Choroid plexus epithelial cell (primary cell): ENCODE measurements around the gene CCDC91.

ENCODE experiments used
- DNase-seq: peaks from one replicate; pipeline ENCODE4 v3.0.0-alpha.2; 2010; ENCODE audit warnings: low read depth
- H3K4me3 ChIP-seq: 2 replicates; pipeline ENCODE4 v1.5.1; 2011; ENCODE audit warnings: low read depth, mild to moderate bottlenecking, control low read depth, low read length, moderate library complexity
- TF ChIP-seq, protein P1 (sequence below): conservative IDR thresholded peaks from 2 replicates; pipeline ENCODE4 v1.5.1; 2011; ENCODE audit warnings: low read depth, mild to moderate bottlenecking, control low read depth, inconsistent platforms, low read length, moderate library complexity

Gene CCDC91

GRCh38 chr12:28217805-28218204 is 27.5 kb downstream of the CCDC91 start:
- no peak for DNase-seq
- no peak overlapping the region for H3K4me3 ChIP-seq
- TF ChIP-seq, protein P1, sequence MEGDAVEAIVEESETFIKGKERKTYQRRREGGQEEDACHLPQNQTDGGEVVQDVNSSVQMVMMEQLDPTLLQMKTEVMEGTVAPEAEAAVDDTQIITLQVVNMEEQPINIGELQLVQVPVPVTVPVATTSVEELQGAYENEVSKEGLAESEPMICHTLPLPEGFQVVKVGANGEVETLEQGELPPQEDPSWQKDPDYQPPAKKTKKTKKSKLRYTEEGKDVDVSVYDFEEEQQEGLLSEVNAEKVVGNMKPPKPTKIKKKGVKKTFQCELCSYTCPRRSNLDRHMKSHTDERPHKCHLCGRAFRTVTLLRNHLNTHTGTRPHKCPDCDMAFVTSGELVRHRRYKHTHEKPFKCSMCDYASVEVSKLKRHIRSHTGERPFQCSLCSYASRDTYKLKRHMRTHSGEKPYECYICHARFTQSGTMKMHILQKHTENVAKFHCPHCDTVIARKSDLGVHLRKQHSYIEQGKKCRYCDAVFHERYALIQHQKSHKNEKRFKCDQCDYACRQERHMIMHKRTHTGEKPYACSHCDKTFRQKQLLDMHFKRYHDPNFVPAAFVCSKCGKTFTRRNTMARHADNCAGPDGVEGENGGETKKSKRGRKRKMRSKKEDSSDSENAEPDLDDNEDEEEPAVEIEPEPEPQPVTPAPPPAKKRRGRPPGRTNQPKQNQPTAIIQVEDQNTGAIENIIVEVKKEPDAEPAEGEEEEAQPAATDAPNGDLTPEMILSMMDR, result no peak

DNA sequence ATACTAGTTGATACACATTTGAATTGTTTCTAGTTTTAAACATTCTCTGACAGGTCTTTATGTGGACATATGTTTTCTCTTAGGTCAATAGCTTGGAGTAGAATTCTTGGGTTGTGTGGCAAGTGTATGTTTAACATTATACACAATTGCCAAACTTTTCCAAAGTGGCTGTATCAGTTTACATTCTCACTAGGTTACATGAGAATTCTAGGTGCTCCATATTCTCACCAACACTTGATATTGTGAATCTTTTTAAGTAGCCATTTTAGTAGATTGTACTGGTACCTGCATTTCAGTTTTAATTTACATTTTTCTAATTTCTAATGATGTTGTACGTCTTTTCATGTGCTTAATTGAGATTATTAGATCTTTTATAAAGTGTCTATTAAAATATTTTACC is 28.6 kb downstream of the CCDC91 start:
- TF ChIP-seq, protein P1, result no peak
- DNase-seq, result no peak
- H3K4me3 ChIP-seq, result no peak overlapping the region

DNA sequence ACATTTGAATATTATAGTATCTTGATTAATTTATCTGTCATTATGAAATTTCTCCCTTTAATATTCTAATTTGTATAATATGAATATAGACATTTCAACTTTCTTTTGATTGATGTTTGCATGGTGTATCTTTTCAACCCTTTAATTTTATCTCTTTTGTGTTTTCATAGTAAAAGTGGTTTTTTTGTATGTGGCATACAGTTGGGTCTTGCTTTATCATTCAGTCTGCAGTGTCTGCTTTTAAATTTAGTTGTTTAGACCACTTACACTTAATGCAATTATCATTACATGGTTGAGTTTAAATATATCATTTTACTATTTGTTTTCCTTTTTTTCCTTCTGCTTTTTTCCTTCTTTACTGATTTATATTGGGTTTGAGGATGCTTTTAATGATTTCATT is 29.6 kb downstream of the CCDC91 start:
- DNase-seq, result no peak
- H3K4me3 ChIP-seq, result no peak overlapping the region
- TF ChIP-seq, protein P1, result no peak

GRCh38 chr12:28222081-28222700 is 31.9 kb downstream of the CCDC91 start:
- H3K4me3 ChIP-seq, result no peak overlapping the region
- no peak for DNase-seq
- TF ChIP-seq, protein P1, result no peak

DNA sequence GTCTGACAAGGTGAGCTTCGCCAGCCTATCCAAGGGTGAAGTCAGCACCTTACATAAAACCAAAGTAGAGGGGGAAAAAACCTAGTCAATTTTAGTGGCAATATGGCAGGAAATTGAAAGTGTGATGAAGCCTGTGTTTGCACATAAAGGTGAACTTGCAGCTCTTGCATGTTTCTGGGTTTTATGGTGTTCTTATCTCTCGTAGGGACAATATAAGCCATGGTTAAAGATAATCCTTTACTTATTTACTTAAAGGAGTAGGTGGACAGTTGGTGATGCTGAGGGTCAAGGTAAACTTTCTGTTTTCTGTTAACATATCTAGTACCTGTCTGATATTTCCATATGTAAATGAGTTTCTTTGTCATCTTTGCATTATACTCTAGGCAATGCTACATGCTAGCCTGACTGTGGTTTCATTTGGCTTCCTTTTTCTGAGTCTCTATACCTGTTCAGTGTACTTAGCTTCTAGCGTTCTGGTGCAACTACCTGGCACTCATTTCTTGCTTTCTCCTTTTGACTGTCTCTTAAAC is 32.8 kb downstream of the CCDC91 start:
- TF ChIP-seq, protein P1, result no peak
- H3K4me3 ChIP-seq, result no peak overlapping the region
- no peak for DNase-seq

- no peak for DNase-seq
- TF ChIP-seq, protein P1, result no peak
- no peak overlapping the region for H3K4me3 ChIP-seq
Observed at GRCh38 chr12:28223858-28224257, 33.6 kb downstream of the CCDC91 start.

DNA sequence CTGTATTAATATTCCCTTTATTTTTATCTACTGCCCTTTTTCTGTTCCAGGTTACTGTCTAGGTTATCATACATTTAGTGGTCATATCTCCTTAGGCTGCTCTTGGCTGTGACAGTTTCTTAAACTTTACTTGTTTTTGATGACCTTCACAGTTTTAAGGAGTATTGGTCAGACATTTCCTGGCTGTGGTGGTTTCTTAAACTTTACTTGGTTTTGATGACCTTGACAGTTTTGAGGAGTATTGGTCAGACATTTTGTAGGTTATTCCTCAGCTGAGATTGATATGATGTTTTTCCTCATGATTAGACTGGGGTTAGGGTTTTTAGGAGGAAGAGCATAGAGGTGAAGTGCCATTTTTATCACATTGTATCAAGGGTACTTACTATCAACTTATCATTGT is 36.4 kb downstream of the CCDC91 start:
- TF ChIP-seq, protein P1, result no peak
- H3K4me3 ChIP-seq, result no peak overlapping the region
- DNase-seq, result no peak
